Measurements from ENCODE around the gene ZNF175. TPM values are rescaled to one million over a fixed set of nuclear protein-coding genes. Genes with fewer than 3 reads are reported as not detected.

The ZNF175 gene
- polyA plus RNA-seq, 1 of the 3 experiments (the other 2 are of a cell fraction): 3.1 TPM

DNA sequence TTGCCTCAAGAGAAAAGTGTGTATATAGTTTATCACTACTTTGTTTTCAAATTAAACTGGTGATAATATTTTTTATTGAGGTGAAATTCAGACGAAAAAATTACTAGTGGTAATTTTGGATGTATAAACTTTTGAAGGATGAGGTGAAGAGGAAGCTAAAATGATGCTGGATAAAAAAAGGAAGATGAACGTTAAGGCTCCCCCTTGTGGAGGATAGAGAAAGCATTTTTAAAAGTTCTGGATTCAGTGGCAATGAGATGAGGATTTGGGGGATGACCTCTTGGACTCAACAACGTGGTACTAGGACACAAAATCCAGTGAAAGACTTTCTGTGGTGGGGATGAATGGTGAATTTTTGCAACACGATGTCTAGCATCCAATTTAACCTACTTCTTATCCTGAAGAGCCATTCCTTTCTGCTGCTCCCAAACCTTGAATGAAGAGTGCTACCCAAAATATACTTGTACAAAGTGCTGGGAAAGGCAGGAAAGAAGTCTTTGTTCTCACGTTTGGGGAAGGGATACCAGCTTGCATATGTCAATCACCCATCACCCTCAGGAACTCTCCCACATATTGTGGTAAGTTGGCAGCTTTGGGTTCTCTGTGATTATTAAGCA is 66.4 kb downstream of the ZNF175 start:
- CTCF ChIA-PET: interaction anchor here (0.6 to 1.8 kb wide), 10 partner anchors 11 to 177 kb away, joined by 3 to 8 read pairs (median 4); no protein-coding TSS in a partner anchor
- Histone ChIP-seq H3K79me2 (ENCODE audit: insufficient read depth) (no peaks in the 10 kb centered on the region), H3K4me3 (ENCODE audit: low read depth in 2 of 2, low read length in 1 of 2) (no peak overlapping the region), H3K4me1 (ENCODE audit: control insufficient read depth in 1 of 2, insufficient read depth in 2 of 2, low read depth in 1 of 2, low read length in 1 of 2) (no peaks in the 10 kb centered on the region), H4K20me1 (ENCODE audit: insufficient read depth) (no peaks in the 10 kb centered on the region), H3K9ac (no peak overlapping the region), H3K36me3 (replicated peaks in 1 of 2; ENCODE audit: control insufficient read depth in 1 of 2, insufficient read depth in 2 of 2, low read length in 1 of 2) (no peaks in the 10 kb centered on the region), H2AFZ (ENCODE audit: low read depth) (no peak overlapping the region), H3K9me2 (no peaks in the 10 kb centered on the region), H3K4me2 (no peak overlapping the region), H3K9me3 (no peaks in the 10 kb centered on the region), H3K27ac (ENCODE audit: low read depth in 2 of 2, low read length in 1 of 2) (no peak overlapping the region), H3F3A (replicated peaks; ENCODE audit: insufficient read depth) (no peaks in the 10 kb centered on the region), H3K27me3 (ENCODE audit: insufficient read depth) (peaks cover 13% of the 10 kb centered on the region; the same call in 1 of the 2 replicates)
- under 1% methylated on average over 5 of the region's 5 CpGs for WGBS (ENCODE audit: low lambda C conversion rate)
- POLR2A ChIA-PET: no interaction called here
- peak; percentile 13; the same call in 1 of the 2 replicates for TF ChIP-seq SMC3 (IDR thresholded peaks at IDR 0.05; ENCODE audit: low read depth, low read length)
- TF ChIP-seq, protein P1, sequence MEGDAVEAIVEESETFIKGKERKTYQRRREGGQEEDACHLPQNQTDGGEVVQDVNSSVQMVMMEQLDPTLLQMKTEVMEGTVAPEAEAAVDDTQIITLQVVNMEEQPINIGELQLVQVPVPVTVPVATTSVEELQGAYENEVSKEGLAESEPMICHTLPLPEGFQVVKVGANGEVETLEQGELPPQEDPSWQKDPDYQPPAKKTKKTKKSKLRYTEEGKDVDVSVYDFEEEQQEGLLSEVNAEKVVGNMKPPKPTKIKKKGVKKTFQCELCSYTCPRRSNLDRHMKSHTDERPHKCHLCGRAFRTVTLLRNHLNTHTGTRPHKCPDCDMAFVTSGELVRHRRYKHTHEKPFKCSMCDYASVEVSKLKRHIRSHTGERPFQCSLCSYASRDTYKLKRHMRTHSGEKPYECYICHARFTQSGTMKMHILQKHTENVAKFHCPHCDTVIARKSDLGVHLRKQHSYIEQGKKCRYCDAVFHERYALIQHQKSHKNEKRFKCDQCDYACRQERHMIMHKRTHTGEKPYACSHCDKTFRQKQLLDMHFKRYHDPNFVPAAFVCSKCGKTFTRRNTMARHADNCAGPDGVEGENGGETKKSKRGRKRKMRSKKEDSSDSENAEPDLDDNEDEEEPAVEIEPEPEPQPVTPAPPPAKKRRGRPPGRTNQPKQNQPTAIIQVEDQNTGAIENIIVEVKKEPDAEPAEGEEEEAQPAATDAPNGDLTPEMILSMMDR (IDR thresholded peaks at IDR 0.05): peak; percentile 58
- TF ChIP-seq, protein P2, sequence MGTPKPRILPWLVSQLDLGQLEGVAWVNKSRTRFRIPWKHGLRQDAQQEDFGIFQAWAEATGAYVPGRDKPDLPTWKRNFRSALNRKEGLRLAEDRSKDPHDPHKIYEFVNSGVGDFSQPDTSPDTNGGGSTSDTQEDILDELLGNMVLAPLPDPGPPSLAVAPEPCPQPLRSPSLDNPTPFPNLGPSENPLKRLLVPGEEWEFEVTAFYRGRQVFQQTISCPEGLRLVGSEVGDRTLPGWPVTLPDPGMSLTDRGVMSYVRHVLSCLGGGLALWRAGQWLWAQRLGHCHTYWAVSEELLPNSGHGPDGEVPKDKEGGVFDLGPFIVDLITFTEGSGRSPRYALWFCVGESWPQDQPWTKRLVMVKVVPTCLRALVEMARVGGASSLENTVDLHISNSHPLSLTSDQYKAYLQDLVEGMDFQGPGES (IDR thresholded peaks at IDR 0.05; ENCODE audit: low read depth, low read length): no peak
- DNase-seq: peak; percentile 33

DNA sequence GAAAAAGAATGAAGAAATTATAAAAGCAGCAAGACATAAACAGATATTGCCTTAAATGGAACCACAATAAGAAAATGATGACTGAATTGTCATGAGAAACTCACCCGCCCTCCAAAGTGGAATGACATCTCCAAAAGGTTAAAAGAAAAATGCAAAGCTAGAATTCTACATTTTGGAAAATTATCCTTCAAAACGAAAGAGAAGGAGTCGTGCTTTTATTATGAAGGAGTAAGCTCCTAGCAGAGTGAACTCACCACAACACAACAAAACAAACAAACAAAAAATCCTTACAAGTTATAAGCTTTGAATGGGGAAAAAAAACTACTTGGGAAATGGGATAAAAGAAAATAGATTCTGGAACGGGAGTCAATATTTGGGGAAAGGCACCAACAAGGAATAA is 68.8 kb downstream of the ZNF175 start:
- CTCF ChIA-PET: interaction anchor here (0.9 to 3.6 kb wide), 2 partner anchors 18 to 22 kb away, joined by 3 to 17 read pairs; no protein-coding TSS in a partner anchor
- H3K9me3 ChIP-seq: no peaks in the 10 kb centered on the region
- H3K36me3 ChIP-seq (replicated peaks in 1 of 2; ENCODE audit: control insufficient read depth in 1 of 2, insufficient read depth in 2 of 2, low read length in 1 of 2): no peaks in the 10 kb centered on the region
- DNase-seq: no peak
- no peaks in the 10 kb centered on the region for H4K20me1 ChIP-seq (ENCODE audit: insufficient read depth)
- no peaks in the 10 kb centered on the region for H3F3A ChIP-seq (replicated peaks; ENCODE audit: insufficient read depth)
- H3K79me2 ChIP-seq (ENCODE audit: insufficient read depth): no peaks in the 10 kb centered on the region
- H2AFZ ChIP-seq (ENCODE audit: low read depth): no peak overlapping the region
- H3K9ac ChIP-seq: no peak overlapping the region
- peaks cover 23% of the 10 kb centered on the region; the same call in 1 of the 2 replicates for H3K27me3 ChIP-seq (ENCODE audit: insufficient read depth)
- no peaks in the 10 kb centered on the region for H3K4me1 ChIP-seq (ENCODE audit: control insufficient read depth in 1 of 2, insufficient read depth in 2 of 2, low read depth in 1 of 2, low read length in 1 of 2)
- 1% methylated on average over 4 of the region's 4 CpGs for WGBS (ENCODE audit: low lambda C conversion rate)
- no peak for TF ChIP-seq GABPA (IDR thresholded peaks at IDR 0.05; ENCODE audit: low read depth)
- TF ChIP-seq, protein P2 (IDR thresholded peaks at IDR 0.05; ENCODE audit: low read depth, low read length): no peak
- no peak for TF ChIP-seq YY1 (IDR thresholded peaks at IDR 0.05; ENCODE audit: low read depth)
- TF ChIP-seq, protein P3, sequence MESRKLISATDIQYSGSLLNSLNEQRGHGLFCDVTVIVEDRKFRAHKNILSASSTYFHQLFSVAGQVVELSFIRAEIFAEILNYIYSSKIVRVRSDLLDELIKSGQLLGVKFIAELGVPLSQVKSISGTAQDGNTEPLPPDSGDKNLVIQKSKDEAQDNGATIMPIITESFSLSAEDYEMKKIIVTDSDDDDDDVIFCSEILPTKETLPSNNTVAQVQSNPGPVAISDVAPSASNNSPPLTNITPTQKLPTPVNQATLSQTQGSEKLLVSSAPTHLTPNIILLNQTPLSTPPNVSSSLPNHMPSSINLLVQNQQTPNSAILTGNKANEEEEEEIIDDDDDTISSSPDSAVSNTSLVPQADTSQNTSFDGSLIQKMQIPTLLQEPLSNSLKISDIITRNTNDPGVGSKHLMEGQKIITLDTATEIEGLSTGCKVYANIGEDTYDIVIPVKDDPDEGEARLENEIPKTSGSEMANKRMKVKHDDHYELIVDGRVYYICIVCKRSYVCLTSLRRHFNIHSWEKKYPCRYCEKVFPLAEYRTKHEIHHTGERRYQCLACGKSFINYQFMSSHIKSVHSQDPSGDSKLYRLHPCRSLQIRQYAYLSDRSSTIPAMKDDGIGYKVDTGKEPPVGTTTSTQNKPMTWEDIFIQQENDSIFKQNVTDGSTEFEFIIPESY (IDR thresholded peaks at IDR 0.05; ENCODE audit: borderline replicate concordance, low read depth): no peak
- TF ChIP-seq TCF12 (IDR thresholded peaks at IDR 0.05): no peak
- no peak for TF ChIP-seq RXRA (IDR thresholded peaks at IDR 0.05; ENCODE audit: borderline replicate concordance, low read depth)
- TF ChIP-seq TEAD4 (IDR thresholded peaks at IDR 0.05; ENCODE audit: borderline replicate concordance, insufficient read depth): no peak
- TF ChIP-seq, protein P4, sequence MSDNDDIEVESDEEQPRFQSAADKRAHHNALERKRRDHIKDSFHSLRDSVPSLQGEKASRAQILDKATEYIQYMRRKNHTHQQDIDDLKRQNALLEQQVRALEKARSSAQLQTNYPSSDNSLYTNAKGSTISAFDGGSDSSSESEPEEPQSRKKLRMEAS (IDR thresholded peaks at IDR 0.05; ENCODE audit: low read depth): no peak
- TF ChIP-seq FOXJ3 (CRISPR knock-in tag; IDR thresholded peaks at IDR 0.05): no peak
- no peak for TF ChIP-seq POLR2AphosphoS5 (IDR thresholded peaks at IDR 0.05; ENCODE audit: low read depth, low read length)
- no peak for TF ChIP-seq ELF1 (IDR thresholded peaks at IDR 0.05)
- no peak for TF ChIP-seq EP300 (IDR thresholded peaks at IDR 0.05; ENCODE audit: borderline replicate concordance in 1 of 2, low read depth in 1 of 2, low read length in 1 of 2)
- no peak for TF ChIP-seq CHD2 (IDR thresholded peaks at IDR 0.05; ENCODE audit: low read length, partially characterized antibody)
- no peak for TF ChIP-seq NRF1 (IDR thresholded peaks at IDR 0.05; ENCODE audit: low read depth, low read length)
- TF ChIP-seq RFX5 (IDR thresholded peaks at IDR 0.05; ENCODE audit: low read length): no peak
- TF ChIP-seq EZH2phosphoT487 (IDR thresholded peaks at IDR 0.05; ENCODE audit: borderline replicate concordance, low read depth): no peak
- TF ChIP-seq MEF2A (IDR thresholded peaks at IDR 0.05; ENCODE audit: borderline replicate concordance, low read depth): no peak
- no peak for TF ChIP-seq TAF1 (IDR thresholded peaks at IDR 0.05; ENCODE audit: borderline replicate concordance, low read depth, low read length)
- TF ChIP-seq FOSL2 (IDR thresholded peaks at IDR 0.05; ENCODE audit: borderline replicate concordance, low read depth): no peak
- POLR2A ChIA-PET: no interaction called here
- no peak overlapping the region for H3K4me3 ChIP-seq (ENCODE audit: low read depth in 2 of 2, low read length in 1 of 2)
- H3K27ac ChIP-seq (ENCODE audit: low read depth in 2 of 2, low read length in 1 of 2): no peak overlapping the region
- H3K4me2 ChIP-seq: no peak overlapping the region
- H3K9me2 ChIP-seq: no peaks in the 10 kb centered on the region

Measured in SK-N-SH (cell line).